ENCODE data around the gene TAAR8. TPM values are rescaled to one million over a fixed set of nuclear protein-coding genes. Genes with fewer than 3 reads are reported as not detected.
"Not testable (repeated sequence)": the region's sequence is repeated elsewhere in the genome, so short reads cannot be mapped to it uniquely, and the experiment has no call there.

Gene TAAR8
- total RNA-seq, 1 experiment from 2014 or later = not detected

GRCh38 chr6:132544826-132545225, 7.6 kb upstream of the TAAR8 start:
- no peak for DNase-seq (ENCODE audit: low spot score)

- no peak for DNase-seq (ENCODE audit: low spot score)
These were observed 3.6 kb upstream of the TAAR8 start for GRCh38 chr6:132548746-132549463.

- no peak for DNase-seq (ENCODE audit: low spot score)
These were observed 1.3 kb upstream of the TAAR8 start for GRCh38 chr6:132551214-132551613.

- DNase-seq (ENCODE audit: low spot score) = not testable (repeated sequence)
These were observed 7.6 kb downstream of the TAAR8 start for GRCh38 chr6:132560087-132560486.

- DNase-seq (ENCODE audit: low spot score) = no peak
These were observed 13.9 kb downstream of the TAAR8 start for GRCh38 chr6:132566404-132566803.

- DNase-seq (ENCODE audit: low spot score) = no peak
These were observed 15.1 kb downstream of the TAAR8 start for GRCh38 chr6:132567566-132567965.

GRCh38 chr6:132568611-132569010, 16.1 kb downstream of the TAAR8 start:
- no peak for DNase-seq (ENCODE audit: low spot score)

GRCh38 chr6:132569170-132569569, 16.7 kb downstream of the TAAR8 start:
- no peak for DNase-seq (ENCODE audit: low spot score)

GRCh38 chr6:132570221-132570777, 17.8 kb downstream of the TAAR8 start, which contains the start of gene TAAR6:
TSS of gene TAAR6 (plus strand) at chr6:132570322. CDS start at chr6:132570322, 0 bp downstream.
- DNase-seq (ENCODE audit: low spot score) = no peak

GRCh38 chr6:132571774-132572173, 19.3 kb downstream of the TAAR8 start:
- DNase-seq (ENCODE audit: low spot score) = no peak

- DNase-seq (ENCODE audit: low spot score) = no peak
These were observed 32.2 kb downstream of the TAAR8 start for GRCh38 chr6:132584698-132585097.

GRCh38 chr6:132587424-132587823, 35.0 kb downstream of the TAAR8 start:
- no peak for DNase-seq (ENCODE audit: low spot score)

- no peak for DNase-seq (ENCODE audit: low spot score)
These were observed 37.0 kb downstream of the TAAR8 start, which contains the start of gene TAAR5 for GRCh38 chr6:132589454-132589853. TSS of gene TAAR5 (minus strand) at chr6:132589741. CDS start at chr6:132589686, 55 bp downstream.

- DNase-seq (ENCODE audit: low spot score) = no peak
These were observed 37.9 kb downstream of the TAAR8 start for GRCh38 chr6:132590362-132590761.

- no peak for DNase-seq (ENCODE audit: low spot score)
These were observed 40.4 kb downstream of the TAAR8 start for GRCh38 chr6:132592855-132593254.

- DNase-seq (ENCODE audit: low spot score) = no peak
These were observed 43.7 kb downstream of the TAAR8 start for GRCh38 chr6:132596201-132596600.

GRCh38 chr6:132598473-132598872, 46.0 kb downstream of the TAAR8 start:
- peak; percentile 2 for DNase-seq (ENCODE audit: low spot score)

- DNase-seq (ENCODE audit: low spot score) = not testable (repeated sequence)
These were observed 48.4 kb downstream of the TAAR8 start for GRCh38 chr6:132600900-132601299.

Other genes with a start within 250 kb of the TAAR8 start
- gene MOXD1, start 151.2 kb upstream of the TAAR8 start, total RNA-seq (2014; rRNA removed; shearing (Covaris generic)) = 18.5 and 27.5 TPM in 2 replicates
- gene STX7, start 39.6 kb upstream of the TAAR8 start, total RNA-seq (2014; rRNA removed; shearing (Covaris generic)) = 27.3 and 35.6 TPM in 2 replicates
- gene TAAR9, start 14.4 kb upstream of the TAAR8 start, total RNA-seq (2014; rRNA removed; shearing (Covaris generic)) = not detected in 2 replicates
- gene TAAR6, start 17.6 kb downstream of the TAAR8 start, total RNA-seq (2014; rRNA removed; shearing (Covaris generic)) = not detected in 2 replicates
- gene TAAR5, start 37.1 kb downstream of the TAAR8 start, total RNA-seq (2014; rRNA removed; shearing (Covaris generic)) = not detected in 2 replicates
- not detected in 2 replicates for gene TAAR2, start 71.6 kb downstream of the TAAR8 start, total RNA-seq (2014; rRNA removed; shearing (Covaris generic))
- gene TAAR1, start 106.5 kb downstream of the TAAR8 start, total RNA-seq (2014; rRNA removed; shearing (Covaris generic)) = not detected in 2 replicates
- 0.31 and 0.71 TPM in 2 replicates for gene VNN1, start 161.4 kb downstream of the TAAR8 start, total RNA-seq (2014; rRNA removed; shearing (Covaris generic))
- gene VNN2, start 205.2 kb downstream of the TAAR8 start, total RNA-seq (2014; rRNA removed; shearing (Covaris generic)) = 0.19 TPM in 1 of 2 replicates, not detected in the other
- gene SLC18B1, start 246.0 kb downstream of the TAAR8 start, total RNA-seq (2014; rRNA removed; shearing (Covaris generic)) = 6.7 and 7.3 TPM in 2 replicates

All from A172 (cell line).